ENCODE data around the gene CXCL10. TPM values are rescaled to one million over a fixed set of nuclear protein-coding genes. Genes with fewer than 3 reads are reported as not detected.

The CXCL10 gene
- total RNA-seq, 4 donors from 2014 or later: not detected

GRCh38 chr4:76022677-76023076 lies 620 bp downstream of the CXCL10 start:
- Histone ChIP-seq H3K4me3 (no peak overlapping the region), H3K9me3 (no peaks in the 10 kb centered on the region), H3K27ac (no peak overlapping the region), H3K36me3 (no peaks in the 10 kb centered on the region), H3K27me3 (no peaks in the 10 kb centered on the region), H3K4me1 (peaks cover 2% of the 10 kb centered on the region)
- WGBS: 78% methylated on average over 2 of the region's 2 CpGs
- TF ChIP-seq POLR2AphosphoS5 (IDR thresholded peaks at IDR 0.05): no peak
- no peak for TF ChIP-seq POLR2A (IDR thresholded peaks at IDR 0.05)
- TF ChIP-seq, protein P1, sequence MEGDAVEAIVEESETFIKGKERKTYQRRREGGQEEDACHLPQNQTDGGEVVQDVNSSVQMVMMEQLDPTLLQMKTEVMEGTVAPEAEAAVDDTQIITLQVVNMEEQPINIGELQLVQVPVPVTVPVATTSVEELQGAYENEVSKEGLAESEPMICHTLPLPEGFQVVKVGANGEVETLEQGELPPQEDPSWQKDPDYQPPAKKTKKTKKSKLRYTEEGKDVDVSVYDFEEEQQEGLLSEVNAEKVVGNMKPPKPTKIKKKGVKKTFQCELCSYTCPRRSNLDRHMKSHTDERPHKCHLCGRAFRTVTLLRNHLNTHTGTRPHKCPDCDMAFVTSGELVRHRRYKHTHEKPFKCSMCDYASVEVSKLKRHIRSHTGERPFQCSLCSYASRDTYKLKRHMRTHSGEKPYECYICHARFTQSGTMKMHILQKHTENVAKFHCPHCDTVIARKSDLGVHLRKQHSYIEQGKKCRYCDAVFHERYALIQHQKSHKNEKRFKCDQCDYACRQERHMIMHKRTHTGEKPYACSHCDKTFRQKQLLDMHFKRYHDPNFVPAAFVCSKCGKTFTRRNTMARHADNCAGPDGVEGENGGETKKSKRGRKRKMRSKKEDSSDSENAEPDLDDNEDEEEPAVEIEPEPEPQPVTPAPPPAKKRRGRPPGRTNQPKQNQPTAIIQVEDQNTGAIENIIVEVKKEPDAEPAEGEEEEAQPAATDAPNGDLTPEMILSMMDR (IDR thresholded peaks at IDR 0.05): no peak
- no peak for TF ChIP-seq EP300 (IDR thresholded peaks at IDR 0.05)
- no peak for DNase-seq (ENCODE audit: low spot score in 2 of 2)

DNA sequence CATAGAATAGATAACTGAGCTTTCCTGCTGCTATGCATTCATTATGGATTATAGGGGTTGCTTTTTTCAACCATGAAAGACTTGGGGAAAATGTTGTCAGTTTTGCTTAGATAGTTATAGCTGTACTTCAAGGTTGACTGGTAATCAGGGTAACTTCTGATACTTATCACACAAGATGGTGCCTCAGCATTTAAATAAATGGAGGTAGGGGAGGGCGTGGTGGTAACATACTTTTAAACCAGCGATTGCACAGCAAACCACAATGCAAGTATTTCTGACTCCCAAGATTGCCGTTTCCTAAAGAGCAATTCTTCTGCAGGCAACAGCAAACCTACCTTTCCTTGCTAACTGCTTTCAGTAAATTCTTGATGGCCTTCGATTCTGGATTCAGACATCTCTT lies 1.3 kb downstream of the CXCL10 start:
- H3K27ac ChIP-seq: no peak overlapping the region
- TF ChIP-seq EP300 (IDR thresholded peaks at IDR 0.05) (no peak), POLR2A (IDR thresholded peaks at IDR 0.05) (no peak), POLR2AphosphoS5 (IDR thresholded peaks at IDR 0.05) (no peak)
- TF ChIP-seq, protein P1 (IDR thresholded peaks at IDR 0.05): no peak
- H3K36me3 ChIP-seq: no peaks in the 10 kb centered on the region
- H3K9me3 ChIP-seq: no peaks in the 10 kb centered on the region
- no peaks in the 10 kb centered on the region for H3K27me3 ChIP-seq
- no peak overlapping the region for H3K4me3 ChIP-seq
- peaks cover 2% of the 10 kb centered on the region for H3K4me1 ChIP-seq
- no peak for DNase-seq (ENCODE audit: low spot score in 2 of 2)
- WGBS: 74% methylated on average over 4 of the region's 4 CpGs

GRCh38 chr4:76017056-76017686 lies 6.1 kb downstream of the CXCL10 start:
- Histone ChIP-seq H3K27me3 (no peaks in the 10 kb centered on the region), H3K36me3 (no peaks in the 10 kb centered on the region), H3K27ac (no peak overlapping the region), H3K9me3 (no peaks in the 10 kb centered on the region), H3K4me1 (peaks cover 4% of the 10 kb centered on the region), H3K4me3 (no peak overlapping the region)
- TF ChIP-seq POLR2A (IDR thresholded peaks at IDR 0.05): no peak
- no peak for TF ChIP-seq POLR2AphosphoS5 (IDR thresholded peaks at IDR 0.05)
- TF ChIP-seq EP300 (IDR thresholded peaks at IDR 0.05): no peak
- TF ChIP-seq, protein P1 (IDR thresholded peaks at IDR 0.05): no peak
- no peak for DNase-seq (ENCODE audit: low spot score in 2 of 2)
- WGBS: 94% methylated on average over 3 of the region's 3 CpGs

DNA sequence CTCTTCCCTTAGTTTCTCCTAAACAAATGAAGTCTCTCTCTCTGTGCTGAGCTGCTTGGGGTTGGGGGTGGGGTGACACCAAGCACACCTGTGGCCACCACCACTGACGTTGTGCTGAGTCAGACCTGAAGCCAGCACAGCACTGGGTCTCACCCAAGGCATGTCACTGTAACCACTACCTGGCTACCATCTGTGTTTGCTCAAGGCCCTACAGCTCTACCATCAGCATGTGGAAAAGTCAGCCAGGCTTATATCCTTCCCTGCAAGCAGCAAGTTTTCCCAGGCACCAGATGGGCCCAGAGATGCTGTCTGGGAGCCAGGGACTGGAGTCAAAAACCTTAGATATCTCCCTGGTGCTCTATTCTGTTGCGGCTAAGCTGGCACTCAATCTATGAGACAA lies 6.9 kb downstream of the CXCL10 start:
- peaks cover 12% of the 10 kb centered on the region for H3K4me1 ChIP-seq
- H3K9me3 ChIP-seq: no peaks in the 10 kb centered on the region
- TF ChIP-seq, protein P1 (IDR thresholded peaks at IDR 0.05): no peak
- TF ChIP-seq POLR2A (IDR thresholded peaks at IDR 0.05): no peak
- no peak for TF ChIP-seq EP300 (IDR thresholded peaks at IDR 0.05)
- TF ChIP-seq POLR2AphosphoS5 (IDR thresholded peaks at IDR 0.05): no peak
- 82% methylated on average over 2 of the region's 2 CpGs for WGBS
- no peak for DNase-seq (ENCODE audit: low spot score in 2 of 2)
- H3K27me3 ChIP-seq: no peaks in the 10 kb centered on the region
- no peaks in the 10 kb centered on the region for H3K36me3 ChIP-seq
- no peak overlapping the region for H3K27ac ChIP-seq
- H3K4me3 ChIP-seq: no peak overlapping the region

DNA sequence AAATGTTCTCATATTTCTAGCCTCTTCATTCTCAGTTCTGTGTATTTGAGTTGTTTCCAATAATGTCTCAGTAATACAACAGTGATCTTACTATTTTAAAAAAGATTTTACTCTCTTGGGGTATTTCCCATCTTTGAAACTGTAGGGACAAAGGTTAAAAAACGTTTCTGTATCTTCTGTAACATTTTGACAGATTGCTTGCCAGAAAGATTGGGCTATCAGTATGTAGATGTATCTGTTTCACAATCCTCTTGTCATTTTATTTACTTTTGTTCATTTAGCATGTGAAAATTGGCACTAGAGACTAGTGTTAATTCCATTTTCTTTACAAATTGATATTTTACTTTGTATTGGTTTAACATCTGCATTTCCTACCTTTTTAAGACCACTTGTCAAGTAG lies 9.8 kb downstream of the CXCL10 start:
- H3K27ac ChIP-seq: no peak overlapping the region
- no peak overlapping the region for H3K4me3 ChIP-seq
- DNase-seq (ENCODE audit: low spot score in 2 of 2): no peak
- no peaks in the 10 kb centered on the region for H3K9me3 ChIP-seq
- TF ChIP-seq POLR2AphosphoS5 (IDR thresholded peaks at IDR 0.05) (no peak), EP300 (IDR thresholded peaks at IDR 0.05) (no peak), POLR2A (IDR thresholded peaks at IDR 0.05) (no peak)
- TF ChIP-seq, protein P1 (IDR thresholded peaks at IDR 0.05): no peak
- H3K4me1 ChIP-seq: peaks cover 13% of the 10 kb centered on the region
- no peaks in the 10 kb centered on the region for H3K36me3 ChIP-seq
- 26% methylated on average over 1 of the region's 1 CpG for WGBS
- H3K27me3 ChIP-seq: no peaks in the 10 kb centered on the region

All from suprapubic skin (tissue), 4 donors.